Measurements from ENCODE around the gene SGMS1. TPM values are rescaled to one million over a fixed set of nuclear protein-coding genes. Genes with fewer than 3 reads are reported as not detected.
"Not testable (repeated sequence)": the region's sequence is repeated elsewhere in the genome, so short reads cannot be mapped to it uniquely, and the experiment has no call there.

SGMS1 gene
- polyA plus RNA-seq, 3 donors: 53.2 to 57.3 (median 54.7) TPM

GRCh38 chr10:50286996-50287803, 336.6 kb downstream of the SGMS1 start:
- DNase-seq (ENCODE audit: low read depth in 3 of 3, low spot score in 2 of 3): no peak

DNA sequence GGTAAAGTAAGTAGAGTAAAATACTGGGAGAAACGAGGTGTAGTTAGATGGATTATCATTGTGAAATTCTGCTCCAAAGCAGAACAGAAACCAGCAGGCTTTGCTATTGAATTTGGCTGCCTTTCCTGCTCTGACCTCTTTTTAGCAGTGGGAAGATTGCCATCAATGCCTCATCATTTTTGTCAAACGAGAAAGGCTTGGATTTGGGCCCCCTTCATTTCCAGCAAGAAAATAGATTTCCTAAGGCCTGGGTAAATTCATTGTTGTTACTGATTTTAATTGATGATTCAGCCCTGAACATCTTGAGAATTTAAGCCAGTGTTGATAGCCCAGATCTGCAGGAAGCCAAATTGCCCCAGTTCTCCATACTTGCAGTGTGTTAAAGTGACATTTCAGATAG, 337.2 kb downstream of the SGMS1 start:
- no peak for DNase-seq (ENCODE audit: low read depth in 3 of 3, low spot score in 2 of 3)

- no peak for DNase-seq (ENCODE audit: low read depth in 3 of 3, low spot score in 2 of 3)
These were observed 341.7 kb downstream of the SGMS1 start for GRCh38 chr10:50281967-50282522.

- no peak for DNase-seq (ENCODE audit: low read depth in 3 of 3, low spot score in 2 of 3)
These were observed 342.4 kb downstream of the SGMS1 start for GRCh38 chr10:50281210-50281966.

- DNase-seq (ENCODE audit: low read depth in 3 of 3, low spot score in 2 of 3): no peak
These were observed 343.5 kb downstream of the SGMS1 start for GRCh38 chr10:50280049-50280841.

- DNase-seq (ENCODE audit: low read depth in 3 of 3, low spot score in 2 of 3): no peak
These were observed 344.3 kb downstream of the SGMS1 start for GRCh38 chr10:50279489-50279888.

DNA sequence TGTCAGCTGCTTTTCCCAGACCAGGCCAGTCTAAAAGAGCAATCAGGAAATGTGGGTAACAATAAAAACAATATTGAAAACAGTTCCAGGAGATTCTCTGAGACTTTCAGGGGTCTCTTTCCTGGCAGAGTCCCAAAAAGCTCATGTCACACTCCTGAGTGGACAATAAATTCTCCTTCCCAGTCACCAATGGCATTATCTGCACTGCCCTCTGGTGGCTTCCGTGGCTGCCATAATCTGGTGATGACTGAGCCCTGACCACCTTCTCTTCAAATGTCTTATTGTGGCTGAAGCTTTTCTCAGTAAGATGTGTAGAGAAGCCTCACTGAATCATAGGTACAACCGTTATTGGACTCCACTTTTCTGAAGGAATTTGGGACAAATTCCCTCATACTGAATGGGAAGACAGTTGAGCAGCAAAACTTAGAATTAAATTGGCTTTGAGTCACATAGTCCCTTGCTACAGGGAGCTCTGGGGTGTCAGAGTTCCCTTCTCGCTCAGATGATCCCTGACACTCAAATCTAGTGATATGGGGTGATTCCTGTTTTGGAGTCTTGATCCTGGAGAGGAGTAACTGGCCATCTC, 348.0 kb downstream of the SGMS1 start:
- DNase-seq (ENCODE audit: low read depth in 3 of 3, low spot score in 2 of 3): no peak

DNA sequence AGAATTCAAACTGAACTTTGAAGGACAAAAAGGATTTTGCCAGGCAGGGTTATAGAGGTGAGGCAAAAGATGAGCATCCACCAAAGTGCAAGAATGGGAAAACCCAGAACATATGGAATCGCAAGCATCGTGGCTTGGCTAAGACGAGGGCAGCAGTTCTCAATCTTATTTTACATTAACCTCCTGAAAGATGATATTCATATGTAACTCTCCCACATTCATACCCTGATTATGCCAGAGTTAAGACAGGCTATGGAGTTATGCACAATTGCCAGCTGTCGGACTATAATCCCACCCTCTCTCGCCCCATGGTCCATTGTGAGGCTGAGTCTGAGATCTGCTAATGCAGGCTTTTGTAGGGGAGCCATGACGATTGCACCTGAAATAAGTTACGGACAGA, 351.2 kb downstream of the SGMS1 start:
- DNase-seq (ENCODE audit: low read depth in 3 of 3, low spot score in 2 of 3): no peak

- no peak for DNase-seq (ENCODE audit: low read depth in 3 of 3, low spot score in 2 of 3)
These were observed 352.0 kb downstream of the SGMS1 start for GRCh38 chr10:50271564-50272250.

- DNase-seq (ENCODE audit: low read depth in 3 of 3, low spot score in 2 of 3): not testable (repeated sequence)
These were observed 355.9 kb downstream of the SGMS1 start for GRCh38 chr10:50267877-50268276.

DNA sequence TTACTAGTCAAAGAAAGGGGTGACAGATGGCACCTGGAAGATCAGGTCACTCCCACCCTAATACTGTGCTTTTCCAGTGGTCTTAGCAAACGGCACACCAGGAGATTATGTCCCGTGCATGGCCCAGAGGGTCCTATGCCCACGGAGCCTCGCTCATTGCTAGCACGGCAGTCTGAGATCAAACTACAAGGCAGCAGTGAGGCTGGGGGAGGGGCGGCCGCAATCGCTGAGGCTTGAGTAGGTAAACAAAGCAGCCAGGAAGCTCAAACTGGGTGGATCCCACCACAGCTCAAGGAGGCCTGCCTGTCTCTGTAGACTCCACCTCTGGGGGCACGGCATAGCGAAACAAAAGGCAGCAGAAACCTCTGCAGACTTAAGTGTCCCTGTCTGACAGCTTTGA, 361.1 kb downstream of the SGMS1 start:
- not testable (repeated sequence) for DNase-seq (ENCODE audit: low read depth in 3 of 3, low spot score in 2 of 3)

DNA sequence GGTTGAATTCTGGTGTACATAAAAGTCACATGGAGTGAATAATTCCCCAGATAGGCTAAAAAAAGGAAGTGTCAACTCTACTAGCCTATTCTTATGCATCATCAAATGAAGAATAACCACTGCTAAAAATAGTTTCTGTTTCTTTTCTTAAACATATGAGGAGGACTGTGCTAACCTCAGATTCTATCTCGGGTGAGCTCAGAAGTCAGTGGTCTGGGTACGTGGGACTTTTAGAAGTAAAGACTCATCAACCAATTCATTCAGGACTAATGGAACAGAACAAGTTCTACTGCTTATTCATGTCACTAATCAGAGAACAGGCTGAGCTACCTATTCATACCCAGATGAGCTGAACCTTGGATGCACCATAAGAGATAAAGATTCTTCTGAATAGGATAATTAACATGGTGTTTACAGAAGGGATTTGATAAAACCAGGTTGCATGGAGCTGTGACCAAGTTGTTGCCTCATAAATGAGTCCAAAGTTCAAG, 362.9 kb downstream of the SGMS1 start:
- no peak for DNase-seq (ENCODE audit: low read depth in 3 of 3, low spot score in 2 of 3)

Other genes starting within 250 kb of the SGMS1 start
- gene ASAH2B, start 116.0 kb upstream of the SGMS1 start, polyA plus RNA-seq (ENCODE audit: insufficient read length in 3 of 3): 10 to 100 TPM; 10.1 to 17.6 (median 14.3) TPM

Data from right renal cortex interstitium (tissue), 3 donors.